ENCODE measurements around the gene ADNP. TPM values are rescaled to one million over a fixed set of nuclear protein-coding genes. Genes with fewer than 3 reads are reported as not detected.

ADNP gene
- total RNA-seq, 1 donor from 2014 or later, result 22.5 TPM

DNA sequence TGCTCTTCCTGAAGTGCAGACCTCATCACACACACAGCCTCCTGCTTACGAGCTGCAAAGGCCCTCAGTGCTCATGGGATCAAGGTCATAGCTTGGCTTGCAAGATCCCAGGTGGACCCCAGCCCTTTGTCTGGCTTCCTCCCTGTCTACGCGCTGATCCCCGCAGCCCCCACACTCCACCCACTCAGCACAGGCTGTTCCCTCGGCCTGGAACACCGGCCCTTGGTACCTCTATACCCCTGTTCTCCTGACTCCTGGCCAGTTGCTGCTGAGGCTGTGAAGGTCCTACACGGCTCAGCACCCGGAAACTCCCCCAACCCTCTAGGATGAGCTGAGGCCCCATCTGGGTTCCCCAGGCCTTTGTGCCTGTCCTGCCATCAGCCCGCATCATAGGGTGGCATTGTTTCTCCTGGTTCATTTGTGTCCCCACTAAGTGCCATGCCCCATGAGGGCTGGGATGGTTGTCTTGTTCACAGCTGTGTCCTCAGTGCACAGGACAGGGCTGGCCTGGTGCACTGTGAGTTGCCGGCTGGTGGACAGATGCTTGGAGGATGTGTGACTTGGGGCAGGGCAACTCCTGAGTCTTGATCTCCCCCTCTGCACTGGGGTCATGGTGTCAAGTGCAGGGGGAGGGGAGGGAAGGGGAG, 57.0 kb downstream of the ADNP start:
- no peak for DNase-seq (ENCODE audit: low read depth)

DNA sequence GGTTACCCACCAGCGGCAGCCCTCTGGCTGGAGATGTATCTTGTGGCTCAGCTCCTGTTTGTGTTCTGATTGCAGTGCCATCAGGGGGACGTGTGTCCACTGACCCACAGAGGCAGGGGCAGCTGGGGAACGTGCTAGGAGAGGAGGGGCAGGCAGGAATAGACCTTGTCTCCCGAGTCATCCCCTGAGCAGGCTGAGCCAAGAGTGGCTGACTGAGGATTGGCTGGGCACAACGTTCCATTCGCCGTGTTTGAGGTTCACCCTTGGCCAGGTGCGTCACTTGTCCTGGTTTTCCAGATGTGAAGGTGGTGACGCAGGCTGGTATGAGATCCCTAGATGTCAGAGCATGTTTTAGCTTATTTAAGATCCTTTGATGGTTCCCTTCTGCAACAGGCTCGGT, 57.7 kb downstream of the ADNP start:
- DNase-seq (ENCODE audit: low read depth), result no peak

DNA sequence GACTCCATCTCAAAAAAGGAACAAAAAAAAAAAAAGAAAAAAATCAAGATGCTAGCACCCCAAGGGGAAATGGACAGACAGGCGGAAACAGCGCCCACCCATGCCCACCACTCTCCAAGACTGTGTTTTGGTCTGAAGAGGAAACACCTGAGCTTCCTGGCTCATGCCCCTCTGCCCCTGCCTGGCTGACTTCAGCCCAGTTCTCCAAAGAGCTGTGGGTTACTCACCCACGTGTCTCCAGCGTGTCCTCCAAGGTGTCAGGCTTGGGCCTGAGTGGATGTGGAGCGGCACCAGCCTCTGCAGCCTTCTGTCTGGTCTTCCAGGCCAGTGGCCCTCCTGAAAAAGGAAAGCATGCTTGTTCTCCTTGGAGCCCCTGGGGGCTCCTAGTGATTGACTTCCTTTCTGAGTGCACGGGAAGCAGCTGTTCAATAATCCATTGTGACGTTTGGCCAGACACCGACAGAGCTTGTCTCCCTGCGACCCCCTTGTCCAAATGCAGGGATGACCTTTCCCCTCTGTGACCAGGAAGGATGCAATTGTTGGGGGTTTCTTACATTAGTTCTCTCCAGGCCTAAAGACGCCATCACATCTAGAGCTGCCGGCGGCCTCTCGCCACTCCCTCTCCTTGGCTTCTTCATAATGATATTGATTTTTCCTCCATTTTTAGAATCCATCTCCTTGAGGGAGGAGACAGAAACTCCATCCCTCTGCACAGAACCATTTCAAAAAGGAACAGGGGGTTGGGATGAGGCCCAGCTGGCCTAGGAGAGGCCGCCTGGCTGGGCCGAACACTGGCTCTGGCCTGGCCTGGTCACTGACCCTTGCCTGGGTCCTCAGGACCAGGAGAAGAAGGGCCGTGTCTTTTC, 58.4 kb downstream of the ADNP start:
- DNase-seq (ENCODE audit: low read depth), result no peak

DNA sequence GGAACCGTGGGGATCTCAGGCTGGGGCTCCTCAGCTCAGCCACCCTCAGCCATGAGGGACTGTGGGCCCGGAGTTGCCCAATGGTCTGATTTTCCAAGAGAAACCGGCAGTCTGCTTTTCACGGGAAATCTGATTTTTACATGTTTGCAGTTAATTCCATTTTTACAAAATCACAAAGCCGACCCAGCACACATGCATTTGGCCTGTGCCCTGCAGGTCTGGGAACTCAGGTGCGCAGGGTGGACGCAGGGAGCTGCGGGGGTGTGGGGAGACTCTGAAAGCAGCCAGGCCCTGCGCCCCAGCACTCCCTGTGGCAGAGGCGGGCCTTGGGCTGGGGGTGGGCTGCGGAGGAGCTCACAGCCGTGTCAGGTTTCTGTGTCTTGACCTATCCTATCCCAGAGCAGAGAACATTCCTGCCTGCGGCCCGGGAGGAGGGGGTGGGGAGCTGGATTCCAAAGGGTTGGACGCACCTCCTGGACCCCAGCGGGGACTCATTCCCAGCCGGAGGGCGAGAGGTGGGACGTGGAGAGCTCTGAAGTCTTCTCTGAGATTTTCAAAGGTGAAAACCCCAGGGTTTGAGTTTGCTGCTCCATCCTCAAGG, 60.6 kb downstream of the ADNP start:
- DNase-seq (ENCODE audit: low read depth), result no peak

DNA sequence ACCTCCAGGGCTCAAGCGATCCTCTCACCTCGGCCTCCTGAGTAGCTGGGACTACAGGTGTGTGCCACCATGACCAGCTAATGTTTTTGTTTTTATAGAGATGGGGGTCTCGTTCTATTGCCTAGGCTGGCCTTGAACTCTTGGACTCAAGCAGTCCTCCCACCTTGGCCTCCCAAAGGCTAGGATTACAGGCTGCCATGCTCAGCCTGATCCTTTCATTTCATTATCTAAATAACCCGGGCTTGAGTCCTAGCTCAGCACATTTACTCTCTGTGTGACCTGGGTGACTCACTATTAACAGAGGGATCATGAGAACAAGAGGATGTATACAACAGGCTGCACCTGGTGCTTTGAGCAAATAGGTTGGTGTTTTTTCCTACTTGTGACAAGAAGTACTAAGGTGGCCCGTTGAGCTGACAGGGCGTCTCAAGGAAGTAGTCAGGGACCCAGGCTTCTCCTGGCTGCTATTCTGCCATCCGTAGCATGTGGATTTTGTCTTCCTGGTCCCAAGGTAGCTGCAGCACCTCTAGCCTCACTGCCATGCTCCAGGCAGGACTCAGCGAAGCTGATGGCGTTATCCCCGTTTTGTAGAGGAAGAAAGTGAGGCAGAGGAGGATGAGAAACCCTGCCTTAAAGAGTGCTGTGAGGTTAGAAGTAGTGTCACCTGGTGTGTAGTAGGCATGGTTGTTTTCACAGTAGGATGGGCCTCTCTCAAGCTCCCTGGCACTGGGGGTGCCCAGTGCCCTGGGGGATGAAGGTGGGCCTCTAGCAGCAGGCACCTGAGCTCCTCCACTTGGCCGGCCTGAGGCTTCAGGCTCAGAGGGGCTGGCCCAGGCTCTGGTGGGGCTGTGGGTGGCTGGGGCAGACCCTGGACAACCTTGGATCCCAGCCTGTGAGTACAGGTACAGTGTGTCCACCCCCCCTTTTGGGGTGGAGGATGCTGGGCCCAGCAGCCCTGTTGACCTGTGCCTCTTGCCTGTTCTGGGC, 62.4 kb downstream of the ADNP start:
- no peak for DNase-seq (ENCODE audit: low read depth)

DNA sequence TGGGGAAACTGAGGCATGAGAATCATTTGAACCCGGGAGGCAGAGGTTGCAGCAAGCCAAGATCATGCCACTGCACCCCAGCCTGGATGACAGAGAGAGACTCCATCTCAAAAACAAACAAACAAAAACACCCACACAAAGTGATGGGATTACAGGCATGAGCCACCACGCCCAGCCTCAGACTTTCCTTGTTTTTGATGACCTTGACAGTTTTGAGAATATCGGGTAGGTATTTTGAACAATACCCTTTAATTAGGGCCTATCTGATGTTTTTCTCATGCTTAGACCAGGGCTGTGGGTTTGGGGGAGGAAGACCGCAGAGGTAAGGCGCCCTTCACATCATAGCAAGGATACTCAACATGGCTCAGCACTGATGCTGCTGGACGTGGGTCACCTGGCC, 63.4 kb downstream of the ADNP start:
- DNase-seq (ENCODE audit: low read depth), result no peak

DNA sequence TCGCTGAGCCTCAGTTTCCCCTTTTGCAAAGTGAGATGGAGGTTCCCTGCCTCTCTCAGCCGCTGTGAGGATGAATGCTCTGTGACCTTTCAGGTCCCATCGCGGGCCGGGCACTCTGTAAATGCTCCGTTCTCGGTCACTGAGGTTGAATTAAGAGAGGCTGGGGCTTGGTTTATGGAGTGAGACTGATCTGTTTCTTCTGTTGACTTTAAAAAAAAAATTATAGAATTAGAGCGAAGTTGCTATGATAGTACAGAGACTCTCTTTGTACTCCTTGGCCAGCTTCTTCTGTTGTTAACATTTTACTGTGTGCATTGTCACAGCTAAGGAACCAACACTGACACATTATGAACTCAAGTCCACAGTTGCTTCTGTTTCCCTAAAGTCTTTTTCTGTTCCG, 64.4 kb downstream of the ADNP start:
- no peak for DNase-seq (ENCODE audit: low read depth)

DNA sequence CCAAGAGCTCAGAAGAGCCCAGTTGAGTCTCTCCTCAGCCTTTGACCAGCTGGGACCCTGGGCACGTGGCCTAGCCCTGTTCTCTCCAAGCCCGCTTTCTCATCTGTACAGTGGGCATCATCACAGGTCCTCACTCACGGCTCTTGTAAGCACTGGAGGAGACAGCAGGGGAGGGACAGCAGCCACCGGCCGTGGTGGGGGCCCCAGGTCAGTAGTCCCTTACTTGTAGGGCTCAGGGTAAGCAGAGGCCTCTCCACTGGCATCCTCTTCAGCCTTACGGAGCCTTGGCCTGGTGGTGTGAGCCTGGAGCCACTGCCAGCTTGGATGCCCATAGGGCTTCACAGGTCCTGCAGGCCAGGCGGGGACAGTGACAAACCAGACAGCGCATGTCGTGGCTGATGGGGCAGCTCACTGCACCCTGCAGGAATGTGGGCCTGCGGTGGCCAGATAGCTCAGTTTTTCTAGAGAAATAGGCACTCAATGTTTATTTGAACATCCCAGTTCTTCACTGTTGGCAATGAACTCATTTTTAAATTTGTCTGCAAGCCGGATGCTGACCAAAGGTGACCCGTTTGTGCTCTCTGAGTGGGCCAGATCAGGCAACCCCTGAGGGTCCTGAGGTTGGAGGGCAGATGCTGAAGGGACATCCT, 65.1 kb downstream of the ADNP start:
- DNase-seq (ENCODE audit: low read depth), result peak; percentile 43

DNA sequence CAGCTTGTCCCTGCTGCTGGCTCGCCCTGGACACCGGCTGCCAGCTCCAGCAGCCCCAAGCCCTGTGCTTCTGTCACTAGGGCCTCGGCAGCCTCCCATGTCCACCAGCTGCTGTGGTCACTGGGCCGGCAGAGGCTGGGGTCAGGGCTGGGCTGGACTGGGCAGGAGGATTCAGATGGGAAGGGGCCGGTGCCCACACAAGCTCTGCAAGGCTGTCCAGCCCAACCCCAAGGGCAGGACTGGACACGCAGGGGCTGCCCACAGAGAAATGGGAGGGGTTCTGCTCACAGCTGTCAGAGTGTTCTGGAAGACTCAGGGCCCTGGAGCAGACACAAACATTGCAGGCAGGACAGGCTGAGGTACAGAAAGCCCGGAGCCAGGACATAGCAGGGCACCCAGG, 65.6 kb downstream of the ADNP start:
- peak; percentile 96 for DNase-seq (ENCODE audit: low read depth)

DNA sequence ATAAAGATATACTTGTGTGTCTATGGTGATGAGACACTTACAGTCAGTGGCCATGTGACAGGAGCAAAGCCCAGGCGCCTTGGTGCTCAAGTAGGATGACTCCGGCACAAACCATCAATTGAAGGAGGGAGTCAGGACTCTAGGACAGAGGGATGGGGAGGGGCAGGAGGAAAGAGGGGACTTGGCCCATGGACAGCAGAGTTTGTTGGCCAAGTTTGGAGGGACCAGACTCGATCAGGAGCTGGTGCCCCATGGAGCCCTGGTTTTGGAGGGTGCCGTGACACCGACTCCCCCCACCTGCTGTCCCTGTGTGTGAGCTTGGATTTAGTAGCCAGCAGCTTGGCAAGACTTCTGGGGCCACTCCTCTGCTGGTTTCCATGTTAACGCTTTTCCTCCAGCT, 66.1 kb downstream of the ADNP start:
- no peak for DNase-seq (ENCODE audit: low read depth)

DNA sequence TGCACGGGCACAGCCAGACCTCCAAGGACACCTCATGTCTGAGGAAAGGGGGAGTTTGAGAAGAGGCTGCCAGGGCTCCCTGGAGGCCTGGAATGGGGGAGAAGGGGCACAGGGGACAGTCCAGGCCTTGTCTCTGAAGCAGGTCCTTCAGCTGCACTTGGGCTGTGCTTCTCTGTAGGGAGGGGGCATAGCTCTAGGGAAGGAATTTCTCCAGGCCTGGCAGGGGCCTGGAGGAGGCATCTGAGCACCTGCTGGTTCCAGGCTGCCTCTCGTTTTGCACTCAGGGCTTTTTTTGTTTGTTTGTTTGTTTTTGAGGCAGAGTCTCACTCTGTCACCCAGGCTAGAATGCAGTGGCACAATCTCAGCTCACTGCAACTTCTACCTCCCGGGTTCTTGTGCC, 68.7 kb downstream of the ADNP start:
- DNase-seq (ENCODE audit: low read depth), result no peak

DNA sequence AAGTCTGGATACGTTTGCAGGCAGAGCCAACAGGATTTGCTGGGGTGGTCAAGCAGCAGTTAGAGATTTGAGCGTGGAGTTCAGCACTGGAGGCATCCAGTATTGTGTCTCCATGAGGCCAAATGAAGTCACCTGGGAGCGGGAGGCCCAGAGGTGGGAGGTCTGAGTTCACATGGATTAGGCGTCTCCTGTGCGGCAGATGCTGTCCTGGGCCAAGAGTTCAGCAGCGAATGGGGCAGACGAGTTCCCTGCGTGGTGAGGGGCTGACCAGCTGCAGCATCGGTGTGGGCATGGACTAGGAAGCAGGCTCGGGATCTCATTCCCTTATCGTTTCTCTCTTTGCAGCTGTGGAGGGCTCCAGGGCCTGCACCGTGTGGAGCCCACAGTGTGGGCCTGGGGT, 70.2 kb downstream of the ADNP start:
- DNase-seq (ENCODE audit: low read depth), result no peak

DNA sequence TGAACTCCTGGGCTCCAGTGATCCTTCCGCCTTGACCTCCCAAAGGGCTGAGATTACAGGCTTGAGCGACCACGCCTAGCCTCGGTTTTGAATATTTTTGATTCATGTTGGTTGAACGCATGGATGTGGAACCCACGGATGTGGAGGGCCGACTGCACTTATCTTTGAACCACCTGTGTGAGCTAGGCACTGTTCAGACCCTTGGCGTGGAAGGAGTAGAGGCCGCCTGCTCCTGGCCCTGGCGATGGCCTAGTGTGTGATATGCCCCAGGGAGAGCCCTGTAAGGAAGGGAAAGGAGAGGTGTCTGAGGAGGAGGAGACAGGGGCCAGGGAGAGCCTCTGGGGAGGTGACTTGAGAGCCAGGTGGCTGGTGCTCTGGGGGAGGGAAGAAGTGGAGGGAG, 72.1 kb downstream of the ADNP start:
- DNase-seq (ENCODE audit: low read depth), result no peak

DNA sequence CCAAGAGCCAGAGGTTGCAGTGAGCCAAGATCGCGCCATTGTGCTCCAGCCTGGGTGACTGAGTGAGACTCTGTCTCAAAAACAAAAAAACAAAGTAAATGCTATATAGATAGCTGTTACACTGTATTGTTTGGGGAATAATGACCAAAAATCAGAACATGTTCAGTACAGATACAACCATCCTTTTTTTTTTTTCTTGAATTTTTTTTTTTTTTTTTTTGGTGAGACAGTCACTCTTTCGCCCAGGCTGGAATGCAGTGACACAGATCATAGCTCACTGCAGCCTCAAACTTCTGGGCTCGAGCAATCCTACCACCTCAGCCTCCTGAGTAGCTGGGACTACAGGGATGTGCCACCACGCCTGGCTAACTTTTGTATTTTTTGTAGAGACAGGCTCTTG, 72.7 kb downstream of the ADNP start:
- DNase-seq (ENCODE audit: low read depth), result no peak

DNA sequence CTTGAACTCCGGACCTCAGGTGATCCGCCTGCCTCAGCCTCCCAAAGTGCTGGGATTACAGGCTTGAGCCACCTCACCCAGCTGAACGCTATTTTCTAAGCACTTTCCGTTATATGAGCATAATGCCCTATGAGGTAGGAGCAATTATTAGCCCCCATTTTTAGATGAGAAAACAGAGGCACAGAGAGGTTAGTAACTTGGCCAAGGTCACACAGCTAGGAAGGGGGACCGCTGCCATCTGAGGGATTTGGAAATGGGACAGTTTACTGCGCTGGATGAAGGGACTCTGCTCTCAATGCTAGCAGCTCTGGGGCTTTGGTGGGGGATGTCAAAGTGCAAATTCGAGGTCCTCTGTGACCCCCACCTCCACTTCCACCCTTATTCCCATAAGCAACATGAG, 73.9 kb downstream of the ADNP start:
- no peak for DNase-seq (ENCODE audit: low read depth)

DNA sequence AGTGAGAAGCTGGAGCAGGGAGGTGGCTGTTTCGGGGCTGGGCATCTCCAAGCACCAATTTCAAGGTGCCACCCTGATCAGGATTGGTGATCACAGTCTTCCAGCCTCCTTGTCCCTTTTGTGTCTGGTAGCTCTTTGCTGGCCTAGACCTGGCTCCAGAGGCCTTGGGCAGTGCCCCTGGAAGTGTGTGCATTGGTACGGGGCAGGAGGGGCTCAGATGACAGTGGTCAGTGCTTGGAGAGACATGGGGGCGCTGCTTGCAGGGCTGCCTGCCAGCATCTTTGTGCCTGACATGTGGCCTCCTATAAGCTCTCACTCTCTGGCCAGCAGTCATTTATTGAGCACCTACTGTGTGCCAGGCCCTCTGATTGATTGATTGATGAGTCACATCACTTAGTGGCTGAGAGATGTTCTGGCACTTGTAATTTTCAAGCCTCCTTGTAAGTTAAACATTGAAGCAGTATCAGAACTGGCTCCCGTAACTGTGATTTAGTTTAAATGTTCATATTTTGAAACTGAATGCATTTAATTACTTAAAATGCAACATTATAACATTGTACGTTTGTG, 74.7 kb downstream of the ADNP start:
- DNase-seq (ENCODE audit: low read depth), result no peak

DNA sequence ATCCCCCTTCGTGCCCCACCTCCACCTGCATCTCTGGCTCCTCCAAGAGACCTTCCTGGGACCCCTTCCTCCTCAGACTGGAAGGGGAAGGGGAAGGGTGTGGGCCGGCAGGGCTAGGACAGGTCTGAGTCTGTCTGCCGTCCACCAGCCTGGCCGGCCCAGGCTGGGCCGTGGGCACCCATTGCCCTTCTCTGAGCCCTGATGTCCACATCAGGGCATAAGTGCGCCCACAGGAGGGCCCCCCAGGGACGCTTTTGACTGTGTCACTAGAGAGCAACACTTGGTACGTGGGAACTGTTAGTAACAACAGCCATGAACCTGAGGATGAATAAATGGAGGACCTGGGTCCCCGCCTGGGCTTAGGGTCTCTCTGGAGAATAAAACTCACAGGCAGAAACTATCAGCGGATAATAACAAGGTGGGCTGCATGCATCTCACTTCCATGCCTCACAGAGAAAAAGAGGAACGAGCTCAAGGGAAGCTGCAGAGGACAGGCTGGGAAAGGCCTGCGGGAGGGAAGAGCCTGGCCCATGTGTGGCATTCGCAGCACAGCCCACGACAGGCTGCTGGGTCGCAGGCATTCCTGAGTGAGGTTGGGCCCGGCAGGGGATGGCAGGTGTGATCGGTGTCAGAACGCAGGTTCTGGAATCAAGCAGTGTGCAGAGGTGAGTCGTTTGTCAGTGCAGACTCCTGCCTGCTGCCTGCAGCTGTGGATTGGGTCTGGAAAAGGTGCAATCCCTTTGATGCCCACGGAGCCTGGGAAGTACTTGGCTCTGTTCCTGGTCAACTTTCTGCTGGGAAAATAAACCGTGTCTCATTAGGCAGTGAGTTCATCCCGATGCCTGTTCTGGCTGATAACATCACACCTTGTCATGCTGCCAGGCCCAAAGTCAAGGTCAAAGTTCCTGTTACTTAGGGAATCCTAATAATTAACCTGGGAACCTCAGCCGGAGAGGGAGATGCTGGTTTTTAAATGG, 75.5 kb downstream of the ADNP start:
- peak; percentile 42 for DNase-seq (ENCODE audit: low read depth)

DNA sequence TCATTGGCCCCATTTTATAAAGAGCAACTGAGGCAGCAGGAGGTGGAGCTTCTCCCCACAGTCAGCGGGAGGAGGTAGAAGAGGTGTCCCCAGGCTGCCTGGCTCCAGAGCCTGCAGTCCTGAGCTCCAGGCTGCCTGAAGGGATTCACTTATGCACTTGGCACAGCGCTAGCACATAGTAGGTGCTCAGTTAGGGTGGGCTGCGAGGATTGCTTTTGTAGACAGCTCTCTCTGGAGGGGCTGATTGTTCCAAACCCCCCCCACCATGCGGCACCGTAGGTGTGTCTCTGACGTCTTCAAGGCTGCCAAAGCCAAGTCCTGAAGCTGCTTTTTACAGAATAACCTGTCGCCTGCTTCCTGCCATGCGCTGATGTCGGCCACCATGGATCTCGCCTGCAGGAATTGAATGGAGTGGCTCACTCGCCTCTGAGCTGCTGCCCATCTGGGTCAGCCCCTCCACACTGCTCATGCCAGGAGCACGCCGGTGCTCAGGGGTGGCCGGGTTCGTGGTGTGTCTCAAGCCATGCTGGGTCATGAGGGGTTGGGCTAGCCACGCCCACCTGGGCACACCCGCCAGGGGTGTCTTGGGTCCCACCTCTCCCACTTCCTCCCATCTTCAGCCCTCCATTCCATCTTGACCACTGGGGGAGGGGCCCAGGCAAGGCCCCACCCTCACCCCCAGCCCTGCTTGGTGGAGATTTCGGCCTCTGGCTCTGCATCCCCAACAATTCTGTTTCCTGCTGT, 76.6 kb downstream of the ADNP start:
- no peak for DNase-seq (ENCODE audit: low read depth)

DNA sequence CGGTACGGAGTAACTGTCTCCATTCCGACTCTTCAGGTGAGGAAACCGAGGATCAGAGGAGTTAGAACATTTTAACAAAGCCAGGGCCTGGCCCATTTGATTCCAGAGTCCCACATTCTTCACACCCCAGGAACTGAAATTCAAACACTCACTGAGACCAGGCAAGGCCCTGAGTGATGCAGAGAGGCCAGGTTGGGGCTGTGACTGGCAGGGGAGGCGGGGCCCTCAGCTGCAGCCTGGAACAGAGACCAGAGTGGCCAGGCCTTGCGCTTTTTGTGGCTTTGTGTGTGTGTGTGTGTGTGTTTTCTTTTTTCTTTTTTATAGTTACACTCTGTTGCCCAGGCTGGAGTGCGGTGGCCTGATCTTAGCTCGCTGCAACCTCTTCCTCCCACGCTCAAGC, 79.2 kb downstream of the ADNP start:
- DNase-seq (ENCODE audit: low read depth), result no peak
